GM21529 (cell line): Measurements from ENCODE around the gene CHCHD3.

Experiments used
- ATAC-seq: cut with Tn5 transposase; IDR thresholded peaks from one replicate; pipeline ENCODE4 v1.9.1; 2021; ENCODE audit not compliant: unreplicated experiment

Gene CHCHD3

GRCh38 chr7:132782777-132783640, 298.9 kb downstream of the CHCHD3 start:
- ATAC-seq = no peak

- no peak for ATAC-seq
Measured at GRCh38 chr7:132780822-132781221, 301.1 kb downstream of the CHCHD3 start.

GRCh38 chr7:132779164-132779563, 302.7 kb downstream of the CHCHD3 start:
- no peak for ATAC-seq

GRCh38 chr7:132778761-132779160, 303.1 kb downstream of the CHCHD3 start:
- no peak for ATAC-seq

- no peak for ATAC-seq
Measured at GRCh38 chr7:132777956-132778355, 303.9 kb downstream of the CHCHD3 start.

GRCh38 chr7:132777414-132777813, 304.5 kb downstream of the CHCHD3 start:
- ATAC-seq = no peak

- ATAC-seq = no peak
Measured at GRCh38 chr7:132776048-132776620, 305.8 kb downstream of the CHCHD3 start.

GRCh38 chr7:132773527-132773956, 308.3 kb downstream of the CHCHD3 start:
- ATAC-seq = no peak

GRCh38 chr7:132771301-132771730, 310.6 kb downstream of the CHCHD3 start:
- no peak for ATAC-seq

GRCh38 chr7:132770055-132770454, 311.8 kb downstream of the CHCHD3 start:
- no peak for ATAC-seq

- ATAC-seq = no peak
Measured at GRCh38 chr7:132769280-132769679, 312.6 kb downstream of the CHCHD3 start.

- ATAC-seq = no peak
Measured at GRCh38 chr7:132768099-132768498, 313.8 kb downstream of the CHCHD3 start.

- no peak for ATAC-seq
Measured at GRCh38 chr7:132767378-132767777, 314.5 kb downstream of the CHCHD3 start.

GRCh38 chr7:132766660-132767059, 315.2 kb downstream of the CHCHD3 start:
- no peak for ATAC-seq

GRCh38 chr7:132765861-132766260, 316.0 kb downstream of the CHCHD3 start:
- ATAC-seq = no peak

GRCh38 chr7:132764762-132765161, 317.1 kb downstream of the CHCHD3 start:
- no peak for ATAC-seq

GRCh38 chr7:132760866-132761265, 321.0 kb downstream of the CHCHD3 start:
- no peak for ATAC-seq

- ATAC-seq = no peak
Measured at GRCh38 chr7:132760244-132760623, 321.7 kb downstream of the CHCHD3 start.

GRCh38 chr7:132759482-132760243, 322.2 kb downstream of the CHCHD3 start:
- no peak for ATAC-seq

- no peak for ATAC-seq
Measured at GRCh38 chr7:132758986-132759385, 322.9 kb downstream of the CHCHD3 start.

- no peak for ATAC-seq
Measured at GRCh38 chr7:132757783-132758182, 324.1 kb downstream of the CHCHD3 start.
